GM18909 (cell line): ENCODE measurements around the gene PSORS1C2.

Experiments used
- ATAC-seq: cut with Tn5 transposase; IDR thresholded peaks from one replicate; pipeline ENCODE4 v1.9.1; 2021; ENCODE audit warnings: mild to moderate bottlenecking; ENCODE audit not compliant: unreplicated experiment, poor library complexity

PSORS1C2 gene

DNA sequence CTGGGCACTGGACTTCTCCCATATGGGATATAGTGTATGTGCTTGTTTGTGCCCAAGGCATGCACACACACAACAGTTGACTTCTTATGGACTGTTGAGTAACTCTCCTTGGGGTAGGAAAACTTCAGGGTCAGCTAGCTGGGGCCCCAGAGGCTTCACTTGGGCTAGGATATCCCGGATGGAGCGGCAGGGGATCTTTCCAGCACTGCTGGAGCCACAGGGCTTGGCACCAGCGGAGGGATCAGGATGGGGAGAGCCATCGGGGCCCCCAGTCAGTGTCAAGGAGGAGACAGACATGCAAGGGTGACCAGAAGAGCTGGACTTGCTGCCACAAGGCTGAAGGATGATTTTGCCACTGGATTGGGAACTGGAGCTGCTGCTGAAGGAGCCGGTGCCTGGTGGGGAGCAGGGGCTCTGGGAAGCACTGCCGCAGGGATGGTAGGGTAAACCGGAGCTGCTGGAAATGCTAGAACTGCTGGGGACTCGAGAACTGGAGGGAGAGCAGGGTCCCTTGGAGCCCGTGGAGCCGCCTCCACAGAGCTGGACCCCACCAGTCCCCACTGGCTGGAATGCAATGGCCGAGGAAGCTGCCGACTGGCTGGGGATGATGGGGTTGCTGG, 22.8 kb downstream of the PSORS1C2 start:
- no peak for ATAC-seq

DNA sequence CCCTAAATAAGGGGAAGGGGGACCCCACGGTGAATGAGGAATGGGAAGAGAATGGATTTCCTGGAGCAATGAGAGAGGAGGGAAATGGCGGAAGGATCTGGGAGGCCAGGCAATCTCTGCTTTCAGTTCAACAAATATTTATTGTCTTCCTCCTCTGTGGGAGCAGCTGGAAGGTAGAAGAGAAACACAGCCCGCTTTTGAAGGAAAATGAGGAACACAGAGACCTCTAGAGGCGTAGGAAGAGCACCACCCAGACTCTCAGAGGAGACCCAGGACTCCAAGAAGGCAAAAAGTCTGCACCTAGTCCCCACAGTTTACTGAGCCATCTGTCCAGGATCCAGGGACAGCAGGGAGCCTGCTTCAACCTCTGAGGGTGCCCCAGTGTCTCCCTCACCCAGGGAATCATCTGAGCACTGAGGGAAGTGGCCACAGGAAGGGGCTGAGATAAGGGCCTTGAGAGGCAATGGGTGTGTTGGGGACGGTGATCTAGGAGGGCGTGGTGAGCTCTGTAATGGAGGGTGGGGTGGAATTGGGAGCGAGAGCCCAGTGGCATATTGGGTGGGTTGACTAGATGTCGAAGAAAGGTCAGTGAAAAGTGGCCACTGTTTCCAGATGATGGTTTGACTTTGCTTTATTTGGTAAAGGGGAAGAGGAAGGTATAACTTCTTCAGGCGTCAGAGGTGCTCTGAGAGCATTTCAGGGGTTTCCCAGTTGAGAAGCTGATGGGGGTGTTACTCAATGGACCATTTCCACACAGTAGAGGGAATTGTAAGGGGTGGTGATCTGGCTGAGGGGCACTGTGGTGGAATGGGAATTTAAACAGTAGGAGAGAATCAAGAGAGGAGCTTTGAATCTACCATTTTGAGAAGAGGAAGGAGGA, 23.7 kb downstream of the PSORS1C2 start:
- no peak for ATAC-seq

DNA sequence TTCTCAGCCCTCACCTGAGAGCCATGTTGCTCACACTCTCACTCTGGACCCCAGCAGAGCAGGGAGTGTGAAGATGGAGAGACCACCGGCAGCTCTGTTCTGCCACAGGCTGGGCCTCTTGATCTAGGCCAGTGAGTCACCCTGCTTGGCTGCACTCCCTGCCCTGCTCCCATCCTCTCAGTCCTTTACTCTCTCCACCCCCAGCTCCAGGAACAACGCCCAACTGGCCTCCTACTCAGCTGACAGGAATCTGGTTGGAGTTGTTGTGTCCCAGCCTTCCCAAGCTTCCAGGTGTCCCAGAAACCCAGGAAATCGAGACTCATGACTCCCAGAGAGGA, 24.4 kb downstream of the PSORS1C2 start, which contains the start of gene PSORS1C1:
Gene PSORS1C1, plus strand, starts transcription at position 260 of the 338 bp plus-strand sequence. CDS start 14,833 bp downstream, outside the sequence.
- no peak for ATAC-seq

DNA sequence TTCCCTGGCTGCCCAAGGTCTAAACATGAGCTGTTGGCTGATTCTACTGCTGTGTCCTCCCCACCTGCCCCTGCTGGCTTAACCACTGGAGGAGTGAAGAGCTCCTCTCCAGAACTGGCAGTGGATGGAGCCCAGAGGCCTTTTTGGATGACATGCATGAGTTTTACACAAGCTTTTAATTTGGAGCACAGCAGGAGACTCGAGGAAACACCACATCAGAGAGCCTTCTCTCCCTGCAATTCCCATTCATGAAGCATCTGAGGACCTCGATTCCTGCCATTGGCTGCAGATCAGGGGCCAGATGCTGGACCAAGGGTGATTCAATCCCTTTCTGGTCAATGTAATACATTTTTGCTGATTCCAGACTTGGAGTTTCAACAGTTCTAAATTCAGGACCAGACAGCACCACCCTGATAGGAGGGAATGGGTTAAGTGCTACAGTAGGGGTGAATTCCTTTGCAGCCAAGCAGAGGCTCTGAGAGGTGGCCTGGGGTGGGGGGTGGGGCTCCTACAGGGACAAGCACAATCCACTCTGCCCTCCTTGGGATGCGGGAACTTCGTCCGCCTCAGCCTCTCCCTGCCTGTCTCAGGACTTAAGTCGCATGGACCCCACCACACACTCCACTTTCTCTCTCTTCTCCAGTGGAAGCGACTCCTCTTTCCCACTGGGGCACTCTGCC, 24.9 kb downstream of the PSORS1C2 start:
- ATAC-seq, result no peak

DNA sequence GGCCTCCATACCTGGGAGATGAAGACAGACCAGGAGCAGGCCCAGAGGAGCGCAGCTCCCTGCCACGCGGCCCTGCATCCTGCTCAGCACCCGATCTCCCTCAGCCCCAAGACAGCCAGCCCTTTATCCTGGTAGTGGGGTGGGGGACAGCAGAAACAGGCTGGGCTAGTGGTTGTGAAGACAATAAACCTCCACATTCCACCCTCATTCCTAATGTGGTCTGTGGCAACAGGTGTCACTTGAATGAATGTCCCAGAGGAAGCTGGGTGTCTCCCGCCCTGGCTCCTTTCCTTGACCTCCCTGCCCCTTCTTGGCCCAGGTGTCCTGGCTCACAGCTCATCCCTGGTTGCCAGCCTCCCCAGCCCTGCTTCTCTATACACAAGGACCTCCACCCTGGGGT, 26.4 kb downstream of the PSORS1C2 start, which contains the start of gene C6orf15:
Gene C6orf15, minus strand, starts transcription at position 98 of the 400 bp plus-strand sequence. Its CDS starts 20 bp downstream, at position 78.
- ATAC-seq, result no peak

DNA sequence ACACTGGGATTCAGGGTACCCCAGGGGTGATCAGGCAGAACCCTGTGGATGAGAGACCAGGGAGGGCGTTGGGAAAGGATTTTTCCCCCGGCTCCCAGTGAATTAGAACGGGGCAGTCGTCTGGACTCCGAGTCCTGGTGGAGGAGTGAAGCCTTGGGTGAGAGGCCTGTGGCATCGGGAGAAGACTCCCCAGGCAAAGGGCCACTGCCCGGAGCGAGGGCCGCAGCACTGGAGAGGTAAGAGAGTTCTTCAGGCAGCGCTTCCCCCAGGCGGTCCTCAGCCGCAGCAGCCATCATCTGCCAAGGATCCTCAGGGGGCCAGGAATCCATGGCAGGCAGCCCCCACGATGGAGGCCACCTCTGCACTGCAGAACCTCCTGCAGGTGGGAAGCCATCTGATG, 27.2 kb downstream of the PSORS1C2 start:
- ATAC-seq, result no peak

DNA sequence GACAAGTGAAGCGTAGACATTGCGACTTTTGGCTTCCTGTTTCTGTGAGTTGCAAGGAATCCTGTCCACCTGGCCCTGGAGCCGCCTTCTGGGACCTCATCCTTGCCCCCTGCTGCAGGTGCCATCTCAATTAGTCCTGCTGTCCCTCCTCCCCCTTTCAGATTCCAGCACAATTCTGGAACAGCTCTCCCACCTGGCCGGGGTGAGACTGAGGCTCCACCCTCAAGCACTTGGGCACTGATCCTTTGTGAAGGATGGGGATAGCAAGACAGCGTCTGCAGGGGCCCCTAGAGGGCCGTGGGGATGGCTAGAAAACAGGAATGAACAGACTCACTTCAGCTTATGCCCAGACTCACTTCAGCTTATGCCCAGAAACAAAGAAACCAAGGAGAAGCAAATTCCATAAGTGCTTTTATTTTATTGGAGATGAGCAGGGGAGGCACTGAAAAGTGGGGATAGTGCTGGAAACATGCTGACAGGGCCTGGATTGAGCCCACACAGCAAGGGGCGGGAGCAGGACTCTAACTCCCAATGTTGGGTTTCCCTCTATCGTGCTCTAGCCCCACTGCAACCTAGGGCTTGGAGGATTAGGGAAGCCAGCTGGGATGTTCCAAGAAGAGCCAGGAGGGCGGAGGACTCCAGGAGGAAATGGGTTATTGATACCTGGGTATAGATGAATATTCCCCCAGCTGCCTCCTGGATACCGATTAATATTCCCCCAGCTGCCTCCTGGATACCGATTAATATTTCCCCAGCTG, 27.9 kb downstream of the PSORS1C2 start:
- no peak for ATAC-seq

DNA sequence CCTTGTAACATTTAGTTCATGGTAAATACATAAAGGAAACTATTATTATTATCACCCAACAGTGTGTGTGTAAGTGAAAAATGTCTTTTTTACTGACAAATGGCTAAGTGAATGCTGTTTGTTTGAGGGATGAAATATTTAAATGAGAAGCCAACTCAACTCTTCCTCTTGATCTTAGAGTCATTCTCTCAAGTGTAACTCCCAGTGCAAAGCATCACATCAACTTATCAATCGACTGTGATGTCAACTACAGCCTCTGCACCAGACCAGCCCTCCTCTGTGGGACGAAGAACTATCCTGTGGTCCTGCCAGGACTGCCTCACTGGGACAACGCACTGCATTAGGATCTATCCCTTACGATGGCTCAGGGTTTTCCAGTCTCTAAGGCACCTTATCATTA, 31.8 kb downstream of the PSORS1C2 start:
- ATAC-seq, result no peak

DNA sequence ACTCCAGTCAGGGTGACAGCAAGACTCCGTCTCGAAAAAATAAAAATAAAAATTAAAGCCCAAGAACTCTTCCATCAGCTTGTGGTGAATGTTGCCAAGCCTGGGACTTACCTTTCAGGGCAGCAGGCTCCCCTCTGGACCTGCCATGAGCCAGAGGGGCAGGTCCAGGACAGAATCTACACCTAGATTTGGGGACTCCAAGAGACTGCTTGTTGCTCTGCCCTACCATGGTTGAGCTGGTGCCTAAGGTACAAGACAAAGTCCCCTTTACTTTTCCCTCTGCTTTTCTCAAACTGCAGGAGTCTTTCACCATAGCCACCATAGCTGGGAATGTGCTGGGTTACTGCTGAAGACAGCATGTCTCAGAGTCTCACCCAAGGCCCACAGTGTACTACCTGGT, 35.7 kb downstream of the PSORS1C2 start:
- no peak for ATAC-seq

DNA sequence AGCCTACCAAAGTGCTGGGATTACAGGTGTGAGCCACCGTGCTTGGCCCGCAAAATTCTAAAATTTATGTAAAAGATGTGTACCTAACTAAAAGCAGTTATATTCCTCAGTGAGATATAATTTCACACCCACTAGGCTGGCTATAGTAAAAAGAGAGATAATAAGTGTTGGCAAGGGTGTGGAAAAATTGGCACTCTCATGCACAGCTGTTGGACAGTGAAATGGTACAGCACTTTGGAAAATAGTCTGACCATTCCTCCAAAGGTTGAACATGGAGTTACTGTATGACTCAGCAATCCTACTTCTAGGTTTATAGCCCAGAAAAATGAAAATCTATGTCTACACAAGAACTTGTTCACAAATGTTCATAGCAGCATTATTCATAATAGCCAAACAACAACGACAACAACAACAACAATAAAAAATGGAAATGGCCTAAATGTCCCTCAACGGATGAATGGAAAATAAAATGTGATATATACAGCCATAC, 40.4 kb downstream of the PSORS1C2 start:
- no peak for ATAC-seq

DNA sequence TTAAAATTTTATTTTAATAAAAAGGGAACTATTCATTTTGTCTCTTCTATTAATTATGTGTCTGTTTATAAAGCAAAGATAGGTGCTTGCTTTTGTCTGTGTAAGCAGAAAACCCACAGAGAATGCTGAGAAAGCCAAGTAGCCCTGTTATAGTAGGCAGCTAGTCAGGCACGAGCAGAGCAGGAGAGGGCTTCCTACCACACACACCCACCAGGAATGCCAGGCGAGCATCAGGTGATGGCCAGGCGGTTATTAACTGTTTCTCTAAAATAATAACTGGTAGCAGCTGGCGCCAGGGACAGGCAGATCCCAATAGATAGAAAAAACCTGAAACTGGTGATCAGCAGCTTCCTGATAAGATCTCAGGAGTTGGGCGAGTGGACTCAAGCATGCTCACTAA, 42.2 kb downstream of the PSORS1C2 start:
- no peak for ATAC-seq

DNA sequence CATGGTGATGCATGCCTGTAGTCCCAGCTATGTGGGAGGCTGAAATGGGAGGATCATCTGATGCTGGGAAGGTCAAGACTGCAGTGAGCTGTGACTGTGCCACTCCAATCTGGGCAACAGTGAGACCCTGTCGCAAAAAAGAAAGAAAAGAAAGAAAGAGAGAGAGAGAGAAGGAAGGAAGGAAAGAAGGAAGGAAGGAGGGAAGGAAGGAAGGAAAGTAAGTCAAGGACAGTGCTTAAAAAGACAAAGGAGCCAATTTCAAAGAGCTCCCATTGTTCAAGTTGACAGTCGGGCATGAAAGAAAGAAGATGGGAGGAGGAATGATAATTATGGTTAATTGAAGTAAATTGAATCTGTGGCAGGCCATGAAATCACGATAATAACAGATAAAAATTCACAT, 42.7 kb downstream of the PSORS1C2 start:
- no peak for ATAC-seq

DNA sequence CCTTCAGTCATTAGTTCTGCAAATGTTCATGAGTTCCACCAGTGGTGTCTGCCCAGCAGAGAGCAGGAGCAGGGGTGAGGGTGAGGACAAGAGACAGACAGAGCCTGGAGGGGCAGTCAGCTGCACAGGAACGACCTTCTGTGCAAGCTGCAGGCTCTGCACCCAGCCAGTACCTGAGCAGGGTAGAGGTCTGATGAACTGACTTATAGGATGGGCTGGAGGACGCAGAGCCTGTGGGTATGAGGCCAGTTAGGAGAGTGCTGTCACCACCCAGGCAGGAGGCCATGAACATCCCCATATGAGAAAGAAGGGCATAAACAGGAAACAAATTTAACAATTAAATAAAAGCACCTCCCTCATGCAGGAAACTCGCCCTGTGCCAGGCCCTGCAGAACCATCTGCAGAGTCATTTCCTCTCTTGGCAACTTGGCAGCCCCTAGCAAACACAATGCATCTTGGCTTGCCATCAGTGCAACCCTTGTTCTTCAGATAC, 44.4 kb downstream of the PSORS1C2 start:
- ATAC-seq, result no peak

DNA sequence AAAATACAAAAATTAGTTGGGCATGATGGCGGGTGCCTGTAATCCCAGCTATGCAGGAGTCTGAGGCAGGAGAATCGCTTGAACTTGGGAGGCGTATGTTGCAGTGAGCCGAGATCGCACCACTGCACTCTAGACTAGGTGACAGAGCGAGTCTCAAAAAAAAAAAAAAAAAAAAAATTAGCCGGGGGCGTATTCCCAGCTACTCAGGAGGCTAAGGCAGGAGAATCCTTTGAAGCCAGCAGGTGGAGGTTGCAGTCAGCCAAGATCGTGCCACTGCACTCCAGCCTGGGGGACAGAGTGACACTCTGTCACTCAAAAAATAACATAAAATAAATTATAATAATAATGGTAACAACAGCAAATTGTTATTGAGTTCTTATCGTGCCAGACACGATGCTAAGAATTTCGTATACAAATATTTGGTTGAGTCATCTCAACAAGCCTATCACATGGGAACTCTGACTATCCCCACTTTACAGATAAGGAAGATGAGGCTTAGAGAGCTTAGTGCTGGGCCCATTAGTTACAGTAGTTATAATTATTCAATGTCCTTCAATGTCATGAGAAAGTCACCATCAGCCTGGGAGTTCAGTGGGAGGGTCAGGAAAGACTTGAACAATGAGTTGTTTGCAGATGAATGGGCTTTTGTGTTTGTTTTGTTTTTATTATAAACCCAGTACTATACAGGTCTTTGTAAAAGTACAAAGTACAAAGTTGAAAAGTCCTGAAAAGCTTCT, 45.9 kb downstream of the PSORS1C2 start:
- no peak for ATAC-seq

DNA sequence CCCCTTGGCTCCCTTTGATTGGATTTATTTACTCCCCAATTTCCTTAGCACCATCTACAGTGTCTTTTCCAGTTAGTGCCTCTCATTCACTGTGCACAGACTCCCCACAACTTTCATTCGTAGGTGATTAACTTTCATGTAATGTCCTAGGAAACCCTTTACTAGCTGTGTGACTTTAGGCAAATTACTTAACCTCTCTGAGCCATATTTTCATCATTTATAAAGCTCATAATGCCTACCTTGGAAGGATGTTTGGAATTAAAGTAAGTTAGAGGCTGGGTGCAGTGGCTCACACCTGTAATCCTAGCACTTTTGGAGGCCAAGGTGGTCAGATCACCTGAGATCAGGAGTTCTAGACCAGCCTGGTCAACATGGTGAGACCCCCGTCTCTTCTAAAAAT, 46.6 kb downstream of the PSORS1C2 start:
- ATAC-seq, result no peak

DNA sequence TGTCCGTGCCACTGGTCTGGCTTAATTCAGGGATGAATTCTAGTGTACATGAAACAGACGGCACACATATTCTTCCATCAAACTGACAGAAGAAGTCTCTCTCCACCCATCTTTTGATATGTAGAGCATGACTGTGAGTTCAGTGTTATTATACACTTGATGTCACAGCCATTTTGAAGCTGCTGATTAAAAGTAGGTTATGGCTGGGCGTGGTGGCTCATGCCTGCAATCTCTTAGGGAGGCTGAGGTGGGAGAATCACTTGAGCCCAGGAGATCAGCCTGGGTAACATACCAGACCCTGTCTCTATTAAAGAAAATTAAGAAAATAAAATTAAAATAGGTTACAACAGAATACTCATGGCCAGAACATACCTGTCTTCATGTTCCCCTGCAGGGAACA, 47.2 kb downstream of the PSORS1C2 start:
- ATAC-seq, result no peak

DNA sequence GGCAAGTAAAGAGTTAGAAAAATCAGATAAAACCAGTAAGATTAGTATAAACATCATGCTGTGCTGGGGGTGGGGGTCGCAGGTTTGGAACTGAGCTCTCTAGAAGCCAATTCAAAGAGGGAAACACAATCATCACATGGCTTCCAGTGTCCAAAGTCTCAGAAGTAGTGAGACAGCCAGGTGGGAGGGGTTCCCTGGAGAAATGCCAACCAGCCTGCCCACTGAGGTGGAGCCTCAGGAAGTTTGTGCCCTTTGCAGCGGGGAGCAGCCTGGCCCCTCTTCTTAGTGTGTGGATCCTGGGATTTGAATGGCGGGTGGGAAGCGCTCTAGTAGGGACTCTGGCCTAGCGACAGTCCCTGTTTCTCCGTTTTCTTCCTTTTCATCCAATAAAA, 47.9 kb downstream of the PSORS1C2 start:
- no peak for ATAC-seq

DNA sequence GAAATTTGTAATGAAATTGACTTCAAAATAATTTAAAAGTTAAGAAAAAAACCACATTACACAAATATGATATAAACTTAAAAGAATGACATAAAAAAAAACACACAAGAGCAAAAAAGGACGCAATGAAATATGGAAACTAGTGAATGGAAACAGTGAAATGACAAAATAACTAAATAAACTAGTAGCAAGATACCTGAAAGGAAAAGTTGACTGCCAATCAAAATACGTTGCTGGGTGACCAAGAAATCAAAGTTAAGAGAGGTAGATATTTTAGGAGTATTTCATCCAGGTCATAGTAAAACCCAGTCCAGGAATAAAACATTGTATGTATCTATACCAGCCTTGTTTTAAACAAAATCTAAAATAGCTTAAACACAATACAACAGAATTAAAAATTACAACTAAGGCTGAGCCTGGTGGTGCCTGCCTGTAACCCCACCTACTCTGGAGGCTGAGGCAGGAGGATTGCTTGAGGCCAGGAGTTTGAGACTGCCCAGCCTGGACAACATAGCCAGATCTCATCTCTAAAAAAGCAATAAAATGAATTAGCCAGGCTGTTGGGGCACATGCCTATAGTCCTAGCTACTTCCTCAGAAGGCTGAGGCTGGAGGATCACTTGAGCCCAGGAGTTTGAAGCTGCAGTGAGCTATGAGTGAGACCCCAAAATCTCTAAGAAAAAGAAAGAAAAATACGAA, 48.4 kb downstream of the PSORS1C2 start:
- no peak for ATAC-seq
